Measurements from ENCODE around the gene DISC1.
"Not testable (repeated sequence)": the region's sequence is repeated elsewhere in the genome, so short reads cannot be mapped to it uniquely, and the experiment has no call there.

Gene DISC1

DNA sequence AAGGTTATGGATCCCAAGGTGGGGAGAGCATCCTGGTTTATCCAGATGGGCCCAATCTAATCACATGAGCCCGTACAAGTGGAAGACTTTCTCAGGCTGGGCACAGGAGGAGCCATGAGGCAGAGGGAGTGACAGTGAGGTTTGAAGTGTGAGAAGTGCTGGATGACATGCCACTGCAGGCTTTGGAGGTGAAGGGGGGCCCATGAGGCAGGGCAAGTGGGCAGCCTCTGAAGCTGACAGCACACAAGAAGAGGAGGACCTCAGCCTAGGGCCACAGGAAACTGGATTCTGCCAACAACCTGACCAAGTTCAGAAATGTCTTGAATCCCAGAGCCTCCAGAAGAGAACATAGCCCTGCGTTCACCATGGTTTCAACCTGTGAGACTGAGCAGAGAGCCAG lies 311.6 kb downstream of the DISC1 start:
- no peak for DNase-seq

DNA sequence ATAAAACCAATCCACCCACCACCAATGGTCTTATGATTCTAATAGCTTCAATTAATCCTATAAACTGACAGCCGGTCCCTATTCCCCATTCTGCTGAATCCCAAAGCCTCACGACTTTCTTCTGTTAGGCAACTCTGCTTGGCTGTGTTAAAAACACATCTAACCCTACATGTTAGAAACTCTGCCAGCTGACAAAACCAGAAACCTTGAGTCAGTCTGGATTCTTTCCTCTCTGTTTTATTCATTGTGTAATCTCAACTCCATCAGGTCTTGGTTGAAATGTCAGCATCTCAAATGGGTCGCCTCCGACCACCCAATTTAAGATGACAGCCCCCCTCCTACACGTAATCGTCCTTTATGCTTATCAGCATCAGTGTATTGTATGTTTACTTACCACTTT lies 312.1 kb downstream of the DISC1 start:
- no peak for DNase-seq

DNA sequence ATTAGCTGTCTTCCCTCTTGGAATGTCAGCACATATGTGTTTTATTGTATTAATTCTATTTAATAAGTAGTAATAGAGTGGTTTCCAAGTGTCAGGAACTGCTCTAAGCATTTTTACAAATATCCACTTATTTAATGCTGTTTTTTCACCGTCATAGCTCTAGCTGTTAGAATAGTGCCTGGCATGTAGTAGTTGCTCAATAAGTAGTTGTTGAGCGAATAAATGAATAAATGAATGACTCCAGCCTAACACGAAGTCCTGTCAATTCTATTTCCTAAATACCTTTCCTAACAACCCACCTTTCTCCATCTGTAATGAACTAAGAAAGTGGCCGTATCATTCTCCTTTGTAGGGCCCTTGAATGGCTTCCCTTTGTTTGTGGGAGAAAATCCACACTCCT lies 312.5 kb downstream of the DISC1 start:
- DNase-seq = no peak

DNA sequence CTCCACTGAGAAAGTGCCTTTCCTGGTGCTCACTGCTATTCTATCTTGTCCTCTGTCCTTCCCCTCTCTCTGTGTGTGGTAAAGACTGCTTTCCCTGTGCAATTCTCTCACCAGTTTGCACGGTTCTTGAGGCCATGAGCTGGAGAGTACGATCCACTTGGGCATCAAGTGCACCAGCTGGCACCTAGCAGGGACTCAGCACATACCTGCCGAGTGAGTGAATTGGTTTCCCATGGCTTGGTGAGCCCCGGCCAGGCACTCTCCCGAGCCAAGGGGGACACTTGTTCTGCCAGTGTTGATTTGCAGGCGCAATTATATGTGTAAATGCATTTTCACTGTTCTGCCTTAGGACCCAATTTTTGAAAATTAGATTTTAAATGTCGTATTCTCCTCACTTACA lies 313.5 kb downstream of the DISC1 start:
- no peak for DNase-seq

DNA sequence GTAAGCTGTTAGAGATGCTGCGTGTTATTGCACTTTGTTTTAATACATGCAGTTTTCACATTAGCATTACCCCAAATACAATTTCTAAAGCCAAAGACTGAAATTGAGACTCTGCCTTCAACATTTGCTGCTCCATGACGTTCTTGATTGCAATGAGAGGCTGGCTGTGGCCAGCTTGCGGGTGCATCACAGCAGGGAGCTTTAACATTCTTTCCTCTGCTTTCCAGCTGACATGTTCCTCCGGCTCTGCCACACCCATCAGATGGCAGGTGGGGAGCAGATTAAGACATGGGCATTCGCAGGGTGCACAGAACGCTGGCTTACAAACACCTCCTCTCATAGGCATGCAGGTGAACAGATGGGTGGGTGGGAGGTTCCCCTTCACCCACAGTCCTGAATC lies 314.1 kb downstream of the DISC1 start:
- DNase-seq = no peak

DNA sequence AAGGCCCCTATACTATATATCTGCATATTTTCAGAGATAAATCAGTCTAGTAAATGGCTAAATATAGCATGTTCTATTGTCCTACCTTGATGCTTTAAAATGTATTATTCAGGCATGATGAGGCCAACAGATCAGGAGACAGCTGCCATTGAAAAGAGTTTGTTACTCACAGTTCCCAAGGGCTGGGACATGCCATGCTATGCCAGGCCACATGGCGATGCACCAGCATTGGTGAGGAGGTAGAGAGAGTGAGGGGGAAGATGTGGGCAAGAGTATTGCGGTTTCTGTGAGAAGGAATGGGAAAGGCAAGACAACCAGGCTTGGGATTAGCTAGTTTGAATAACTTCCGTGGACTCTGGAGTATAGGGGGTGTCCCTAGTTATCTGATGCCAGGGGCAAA lies 316.5 kb downstream of the DISC1 start:
- no peak for DNase-seq

DNA sequence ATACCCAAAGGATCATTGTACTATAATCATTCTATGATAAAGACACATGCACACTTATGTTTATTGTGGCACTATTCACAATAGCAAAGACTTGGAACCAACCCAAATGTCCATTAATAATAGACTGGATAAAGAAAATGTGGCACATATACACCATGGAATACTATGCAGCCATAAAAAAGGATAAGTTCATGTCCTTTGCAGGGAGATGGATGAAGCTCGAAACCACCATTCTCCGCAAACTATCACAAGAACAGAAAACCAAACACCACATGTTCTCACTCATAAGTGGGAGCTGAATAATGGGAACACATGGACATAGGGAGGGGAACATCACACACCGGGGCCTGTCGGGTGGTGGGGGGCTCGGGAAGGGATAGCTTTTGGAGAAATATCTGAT lies 321.5 kb downstream of the DISC1 start:
- DNase-seq = not testable (repeated sequence)

DNA sequence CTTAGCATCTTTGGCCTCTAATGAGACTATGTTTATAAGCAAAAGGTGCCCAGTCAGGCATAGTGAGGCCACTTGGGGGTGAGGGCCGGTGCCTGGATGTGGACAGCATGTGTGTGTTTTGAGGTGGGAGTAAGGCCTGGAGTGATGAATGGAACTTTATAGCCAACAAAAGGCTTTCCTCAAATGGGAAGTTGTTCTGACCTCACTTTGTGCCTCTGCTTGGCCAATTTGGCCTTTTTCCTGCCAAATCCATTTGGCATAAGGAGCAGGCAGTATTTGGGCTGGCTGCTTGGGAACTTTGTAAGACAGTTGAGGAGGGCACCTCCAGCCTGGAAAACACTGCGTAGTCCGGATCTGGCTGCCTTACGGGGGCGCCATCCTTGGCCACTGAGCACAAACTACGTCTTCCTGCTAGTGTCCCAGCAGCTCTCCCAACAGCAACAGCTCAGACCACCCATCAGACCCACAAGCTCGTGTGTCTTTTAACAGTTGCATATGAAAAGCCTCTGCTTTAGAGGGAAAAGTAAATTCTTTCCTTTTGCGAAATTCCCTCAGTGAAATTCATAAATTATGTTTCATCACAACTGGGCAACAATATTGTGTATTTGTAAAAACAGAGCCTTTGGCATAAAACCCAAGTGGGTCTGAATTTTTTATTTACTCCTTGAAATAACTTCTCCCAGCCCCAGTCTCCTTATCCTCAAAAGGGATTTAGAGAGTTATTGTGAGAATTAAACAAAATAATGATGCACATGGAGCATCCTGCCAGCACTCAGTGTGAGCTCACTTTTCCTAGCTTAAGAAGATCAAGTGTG lies 322.9 kb downstream of the DISC1 start:
- DNase-seq = no peak

DNA sequence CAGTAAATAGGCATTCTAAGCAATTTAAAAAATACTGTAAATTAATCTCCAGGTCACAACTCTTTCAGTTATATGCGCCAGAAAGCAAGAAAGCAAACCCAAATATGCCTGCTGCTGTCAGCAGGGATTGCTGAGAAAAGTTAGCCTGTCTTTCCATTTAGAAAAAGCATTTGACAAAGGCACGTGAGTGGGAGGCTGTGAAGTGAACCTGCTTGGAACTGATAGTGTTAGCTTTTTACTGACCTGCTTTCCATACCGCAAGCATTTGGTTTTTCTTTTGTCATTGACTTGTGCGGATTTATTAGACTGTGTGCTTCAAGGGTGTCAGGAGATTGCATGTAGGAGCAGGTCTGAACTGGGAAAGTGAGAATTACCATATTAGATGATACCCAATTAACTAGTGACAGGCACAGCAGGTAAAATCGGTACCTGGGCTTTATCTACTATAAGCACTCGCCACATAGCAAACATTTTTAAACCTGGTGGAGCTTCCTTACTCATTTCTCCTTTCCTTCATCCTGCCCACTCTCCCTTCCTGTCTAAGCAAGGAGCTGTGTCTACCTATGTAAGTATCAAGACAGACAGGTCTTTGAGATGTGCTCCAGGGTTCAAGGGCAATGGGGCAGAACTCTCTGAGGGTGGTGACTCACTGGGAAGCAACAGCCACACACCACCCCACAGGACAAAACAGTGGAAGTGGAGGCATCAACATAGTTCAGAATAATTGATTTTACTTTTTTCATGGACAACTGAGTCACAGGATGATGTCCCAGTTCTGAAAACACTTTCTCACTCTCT lies 323.9 kb downstream of the DISC1 start:
- DNase-seq = no peak

DNA sequence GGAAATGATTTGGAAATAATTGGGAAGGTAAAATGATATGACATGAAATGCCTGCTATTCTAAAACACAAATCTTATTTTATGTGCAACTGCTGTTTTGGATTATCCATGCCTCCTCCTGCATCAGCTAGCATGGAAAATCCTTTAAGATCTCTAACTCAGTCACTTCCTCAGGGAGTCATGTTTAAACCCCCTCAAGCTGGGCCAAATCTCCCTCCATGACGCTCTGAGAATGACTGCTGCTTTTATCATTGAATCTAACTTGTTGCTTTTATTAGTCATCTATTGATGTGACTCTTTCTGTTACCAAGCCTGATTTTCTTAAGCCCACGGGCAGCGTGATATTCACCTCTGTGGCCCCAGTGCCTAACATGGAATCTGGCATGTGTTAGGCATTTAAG lies 324.8 kb downstream of the DISC1 start:
- no peak for DNase-seq

DNA sequence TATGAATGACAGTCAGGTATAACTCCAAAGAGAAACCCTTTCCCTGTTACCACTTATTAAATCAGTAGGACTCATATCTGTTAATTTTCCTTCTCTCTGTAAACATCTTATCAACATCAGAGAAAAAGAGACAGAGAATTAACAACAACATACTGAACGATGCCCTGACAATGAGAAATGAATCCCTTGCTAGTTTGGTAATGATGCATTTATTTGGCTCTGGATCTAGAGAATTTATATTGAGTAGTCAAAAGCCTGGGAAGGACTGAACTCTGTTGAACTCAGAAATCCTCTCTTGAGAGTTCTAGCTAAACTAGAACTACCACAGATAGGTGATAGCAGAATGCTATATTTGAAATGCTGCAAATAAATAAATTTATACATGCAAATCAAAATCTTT lies 325.6 kb downstream of the DISC1 start:
- DNase-seq = no peak

DNA sequence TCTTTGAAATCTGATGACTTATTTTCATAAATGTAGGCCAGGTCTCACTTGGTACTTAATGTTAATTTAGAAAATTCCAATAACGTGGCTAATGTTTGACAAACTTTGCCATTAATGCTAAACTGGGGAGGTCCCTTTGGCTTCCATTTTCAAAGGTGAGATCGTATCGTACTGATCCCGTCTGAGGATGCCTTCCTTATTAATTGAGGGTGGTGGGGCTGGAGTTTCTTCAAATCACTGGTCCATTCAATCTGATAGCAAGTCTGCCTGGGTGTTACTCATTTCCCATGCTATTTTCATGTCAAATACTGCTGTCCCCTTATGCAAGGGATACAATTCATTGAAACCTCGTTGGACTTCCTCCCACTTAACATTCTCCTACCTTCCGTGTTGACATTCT lies 327.1 kb downstream of the DISC1 start:
- no peak for DNase-seq

DNA sequence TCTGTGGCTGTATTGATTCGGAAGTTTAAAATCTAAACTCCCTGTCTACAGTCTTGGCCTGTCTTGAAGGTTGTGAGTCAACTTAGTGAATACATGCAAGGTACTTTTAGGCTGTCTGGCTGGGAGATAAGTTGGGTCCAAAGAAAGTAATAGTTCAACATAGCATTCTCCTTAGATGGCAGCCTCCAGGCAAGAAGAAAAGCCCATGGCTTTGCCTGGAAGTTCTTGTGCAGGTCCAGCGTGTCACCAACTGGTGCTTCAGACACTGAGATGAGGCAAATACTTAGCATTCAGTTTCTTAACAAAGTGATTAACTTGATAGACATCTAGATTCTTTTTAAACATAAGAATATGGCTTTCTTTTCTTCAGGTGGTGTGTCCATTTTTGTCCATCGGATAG lies 328.2 kb downstream of the DISC1 start:
- no peak for DNase-seq

DNA sequence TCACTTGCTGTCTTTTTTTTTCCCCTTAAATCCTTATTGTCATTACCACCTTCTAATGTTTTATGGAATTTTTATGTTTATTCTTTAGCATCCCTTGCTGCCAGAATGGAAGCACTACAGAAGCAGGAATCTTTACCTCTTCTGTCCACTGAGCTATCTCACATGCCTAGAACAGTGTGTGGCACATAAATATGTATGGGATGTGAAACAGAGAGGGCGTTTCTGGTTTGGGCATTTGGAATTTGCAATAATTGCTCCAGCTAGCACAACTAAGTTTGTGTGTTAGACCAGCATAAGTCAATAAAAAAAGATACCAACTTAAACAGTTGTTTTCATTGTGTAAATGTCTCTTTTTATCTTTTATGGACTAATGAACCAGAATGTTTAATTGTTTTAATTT lies 330.8 kb downstream of the DISC1 start:
- no peak for DNase-seq

DNA sequence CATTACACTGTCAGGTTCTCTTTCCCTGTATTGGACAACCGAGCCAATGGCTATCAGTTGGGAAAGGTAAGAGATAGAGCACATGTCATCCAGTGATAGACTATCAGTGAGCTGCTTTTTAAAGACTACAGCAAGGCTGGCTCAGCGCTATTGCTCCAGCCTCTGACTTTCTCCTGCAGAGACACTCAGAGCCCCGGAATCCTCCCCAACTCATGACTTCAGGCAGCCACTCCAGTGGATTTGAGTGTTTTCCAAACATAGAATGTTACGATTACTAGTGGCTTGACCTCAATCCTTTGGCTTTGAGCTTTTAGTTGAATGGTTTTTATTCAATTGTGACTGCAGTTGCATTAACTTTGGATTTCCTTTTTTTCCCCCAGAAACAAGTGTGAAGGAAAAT lies 331.9 kb downstream of the DISC1 start:
- no peak for DNase-seq

DNA sequence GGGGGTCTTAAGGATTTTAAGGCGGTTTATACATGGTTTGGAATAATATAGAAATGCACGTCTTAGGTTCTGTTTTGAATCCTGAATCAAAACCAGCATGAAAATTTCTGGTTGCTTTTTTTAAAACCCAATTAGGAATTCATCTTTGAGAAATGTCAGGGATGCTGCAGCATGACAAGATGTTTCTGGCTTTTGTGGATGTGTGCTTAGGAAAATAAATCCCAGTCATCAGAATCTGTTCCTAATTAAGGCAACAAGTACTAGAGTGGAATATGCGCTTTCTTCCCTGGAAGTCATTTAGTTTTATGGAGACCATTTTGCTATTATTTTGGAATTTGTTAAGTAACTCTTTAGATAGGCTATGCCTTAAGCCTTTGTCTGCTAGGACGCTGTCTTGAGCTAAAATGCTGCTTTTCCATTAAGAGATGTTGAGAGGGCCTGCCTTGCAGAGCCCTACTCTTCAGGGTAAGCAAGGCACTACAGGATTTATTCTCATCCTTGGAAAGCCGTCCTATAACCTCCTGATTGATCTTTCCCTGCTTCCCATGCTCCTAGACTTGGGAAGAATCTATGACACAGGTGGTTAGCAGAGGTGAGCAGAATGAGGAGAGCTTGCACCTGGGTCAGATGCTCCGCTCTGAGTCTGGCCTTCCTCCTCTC lies 332.8 kb downstream of the DISC1 start:
- DNase-seq = no peak

DNA sequence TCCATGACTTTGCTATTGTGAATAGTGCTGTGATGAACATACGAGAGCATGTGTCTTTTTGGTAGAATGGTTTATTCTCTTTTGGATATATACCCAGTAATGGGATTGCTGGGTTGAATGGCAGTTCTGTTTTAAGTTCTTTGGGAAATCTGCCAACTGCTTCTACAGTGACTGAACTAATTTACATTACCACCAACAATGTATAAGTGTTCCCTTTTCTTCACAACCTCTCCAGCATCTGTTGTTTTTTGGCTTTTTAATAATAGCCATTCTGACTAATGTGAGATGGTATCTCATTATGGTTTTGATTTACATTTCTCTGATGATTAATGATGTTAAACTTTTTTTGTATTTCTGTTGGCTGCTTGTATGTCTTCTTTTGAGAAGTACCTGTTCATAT lies 335.2 kb downstream of the DISC1 start:
- DNase-seq = not testable (repeated sequence)

DNA sequence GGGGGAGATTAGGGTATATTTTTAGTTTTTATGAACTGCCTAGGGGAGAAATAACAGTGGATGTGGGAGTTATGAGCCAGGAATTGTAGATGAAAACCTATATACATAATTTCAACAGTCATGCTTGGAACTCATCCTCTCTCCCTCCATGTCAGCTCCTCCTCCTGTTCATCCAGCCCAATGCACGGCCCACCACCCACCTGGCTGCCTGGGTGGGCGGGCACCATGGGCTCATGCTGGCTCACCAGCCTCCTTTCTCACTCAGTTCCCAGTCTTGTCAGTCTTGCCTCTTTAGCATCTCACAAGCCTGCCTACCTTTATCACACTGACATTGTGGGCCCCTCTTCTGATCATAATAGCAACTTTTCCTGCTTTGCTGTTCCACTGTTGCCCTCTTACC lies 336.0 kb downstream of the DISC1 start:
- DNase-seq = no peak

DNA sequence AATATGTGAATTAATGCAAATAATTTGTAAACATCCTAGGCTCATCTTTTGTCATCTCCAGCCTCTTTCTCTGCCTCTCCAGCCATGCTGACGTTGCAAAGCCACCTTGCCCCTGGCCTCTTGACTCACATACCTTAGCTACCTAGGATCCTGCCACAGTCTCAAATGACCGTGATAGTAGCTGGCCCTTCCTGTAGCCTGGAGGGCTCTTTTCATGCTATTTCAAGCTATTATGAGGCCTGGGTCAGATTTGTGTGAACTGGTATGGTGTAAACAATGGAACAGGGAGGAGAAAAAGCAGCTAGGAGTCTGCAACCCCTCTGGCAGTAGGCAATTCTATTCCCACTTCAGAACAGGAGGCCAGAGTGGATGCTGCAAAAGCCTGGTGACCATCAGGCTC lies 337.7 kb downstream of the DISC1 start:
- DNase-seq = no peak

DNA sequence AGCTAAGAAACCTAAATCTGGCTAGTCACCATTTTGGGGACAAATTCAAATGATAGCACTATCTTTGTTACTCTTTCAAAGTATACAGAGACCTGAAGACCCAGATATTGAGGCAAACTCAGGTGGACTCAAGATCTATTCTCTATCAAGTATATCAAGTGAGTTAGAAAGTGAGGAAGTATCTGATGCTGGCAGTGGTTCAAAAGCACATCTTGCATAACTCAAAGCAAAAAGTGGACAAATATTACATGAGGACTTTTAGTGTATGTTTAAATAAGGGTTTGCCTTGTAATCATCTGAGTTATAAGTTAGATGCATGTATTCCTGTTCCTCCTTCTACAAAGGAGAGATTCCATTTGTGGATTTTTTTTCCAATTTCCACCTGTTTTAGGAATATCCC lies 338.4 kb downstream of the DISC1 start:
- DNase-seq = no peak

DNA sequence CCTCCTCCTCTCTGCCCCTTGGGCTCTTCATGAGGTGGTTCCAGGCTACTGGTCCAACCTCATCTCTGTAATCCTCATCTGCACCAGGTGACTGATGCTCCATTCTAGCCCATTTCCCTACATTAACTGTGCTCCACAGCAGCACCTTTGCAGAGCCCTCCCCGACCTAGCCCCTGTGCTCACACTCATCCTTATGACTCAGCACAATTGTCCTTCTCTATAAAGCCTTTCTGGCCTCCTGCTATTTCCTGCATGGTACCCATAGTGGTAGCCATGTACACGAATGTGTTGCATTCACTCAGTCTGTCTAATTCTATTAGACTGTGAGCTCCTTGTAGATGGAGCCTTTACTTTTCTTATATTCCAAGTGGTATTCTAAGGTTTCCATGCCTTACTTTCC lies 339.0 kb downstream of the DISC1 start:
- DNase-seq = no peak

DNA sequence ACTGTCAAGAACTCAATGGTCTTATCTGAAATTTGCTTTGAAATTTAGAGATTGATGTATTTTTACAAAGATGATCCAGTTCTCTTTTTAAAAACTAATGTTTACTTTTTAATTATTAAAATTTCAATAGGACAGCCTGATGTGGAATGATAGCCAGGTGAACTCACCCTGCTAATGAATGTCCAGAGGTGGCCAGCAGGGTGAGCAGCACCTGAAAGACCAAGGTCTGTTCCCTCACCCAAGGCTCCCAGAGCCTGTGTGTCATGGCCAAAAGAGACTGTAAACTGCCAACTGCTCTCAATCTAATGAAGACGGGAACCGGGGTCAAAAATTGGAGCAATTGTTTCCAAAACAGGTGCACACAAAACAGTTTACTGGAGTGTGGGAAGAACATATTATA lies 340.4 kb downstream of the DISC1 start:
- DNase-seq = no peak

DNA sequence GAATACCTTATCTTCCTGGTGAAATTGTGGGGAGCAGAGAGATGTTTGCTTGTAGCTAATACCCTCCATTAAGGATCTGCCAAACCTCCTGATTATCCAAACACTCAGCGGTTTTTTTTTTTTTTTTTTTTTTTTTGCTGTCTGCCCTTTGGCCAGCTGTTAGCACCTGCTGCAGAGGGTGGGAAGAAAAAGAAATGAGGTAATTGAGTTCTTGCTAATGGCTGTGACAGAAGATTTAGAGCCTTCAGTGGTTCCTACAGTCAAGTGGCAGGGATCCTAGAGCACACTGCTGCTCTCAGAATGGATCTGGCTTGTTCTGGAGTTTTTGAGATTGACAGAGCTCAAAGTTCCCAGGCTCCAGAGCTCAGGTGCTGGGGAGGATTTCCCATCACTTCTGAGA lies 342.5 kb downstream of the DISC1 start:
- DNase-seq = no peak

DNA sequence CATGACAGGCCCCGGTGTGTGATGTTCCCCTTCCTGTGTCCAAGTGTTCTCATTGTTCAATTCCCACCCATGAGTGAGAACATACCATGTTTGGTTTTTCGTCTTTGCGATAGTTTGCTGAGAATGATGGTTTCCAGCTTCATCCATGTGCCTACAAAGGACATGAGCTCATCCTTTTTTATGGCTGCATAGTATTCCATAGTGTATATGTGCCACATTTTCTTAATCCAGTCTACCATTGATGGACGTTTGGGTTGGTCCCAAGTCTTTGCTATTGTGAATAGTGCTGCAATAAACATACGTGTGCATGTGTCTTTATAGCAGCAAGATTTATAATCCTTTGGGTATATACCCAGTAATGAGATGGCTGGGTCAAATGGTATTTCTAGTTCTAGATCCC lies 343.2 kb downstream of the DISC1 start:
- DNase-seq = not testable (repeated sequence)

Measured in NCI-H1048 (cell line).